ENCODE data around the gene COX6A1. TPM values are rescaled to one million over a fixed set of nuclear protein-coding genes. Genes with fewer than 3 reads are reported as not detected.

Gene COX6A1
- total and polyA plus RNA-seq, 2 of the 13 experiments (the other 11 are each of a cell fraction or from before 2014, with no cell fraction given): 542 to 673 TPM

DNA sequence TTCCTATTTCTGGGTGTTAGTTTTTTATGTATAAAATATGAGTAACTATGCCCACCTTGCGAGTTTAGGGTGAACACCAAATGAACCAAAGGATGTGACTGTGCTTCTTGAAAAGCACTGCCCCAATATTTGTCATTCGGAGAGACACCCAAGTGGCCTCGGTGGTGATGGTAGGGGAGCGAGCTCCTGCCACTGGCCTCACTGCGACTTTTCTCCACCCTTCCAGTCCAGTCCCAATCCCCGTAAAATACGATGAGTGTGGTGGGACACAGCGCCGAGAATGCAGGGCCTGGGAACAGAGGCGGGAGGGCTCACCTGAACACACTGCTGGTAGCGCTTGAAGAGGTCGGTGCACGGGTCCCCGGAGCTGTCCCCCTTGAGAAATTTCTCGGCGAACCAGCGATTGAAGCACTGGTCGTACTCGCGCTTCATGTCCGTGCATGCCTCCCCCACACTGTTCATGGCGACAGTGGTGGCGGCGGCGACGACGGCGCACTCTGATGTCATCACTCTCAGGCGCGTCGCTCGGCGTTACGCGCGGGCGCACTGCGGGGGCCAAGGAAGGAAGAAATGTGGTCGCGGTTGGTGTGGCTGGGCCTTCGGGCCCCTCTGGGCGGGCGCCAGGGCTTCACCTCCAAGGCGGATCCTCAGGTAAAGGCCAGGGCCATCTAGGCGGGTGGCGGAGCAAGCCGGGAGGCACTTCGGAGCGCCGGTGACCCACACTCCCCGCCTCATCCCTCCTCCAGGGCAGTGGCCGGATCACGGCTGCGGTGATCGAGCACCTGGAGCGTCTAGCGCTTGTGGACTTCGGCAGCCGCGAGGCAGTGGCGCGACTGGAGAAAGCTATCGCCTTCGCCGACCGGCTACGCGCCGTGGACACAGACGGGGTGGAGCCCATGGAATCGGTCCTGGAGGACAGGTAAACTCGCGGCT is 8.3 kb downstream of the COX6A1 start, which contains the start of the genes GATC and TRIAP1 (continued):
- TF ChIP-seq, protein P1, sequence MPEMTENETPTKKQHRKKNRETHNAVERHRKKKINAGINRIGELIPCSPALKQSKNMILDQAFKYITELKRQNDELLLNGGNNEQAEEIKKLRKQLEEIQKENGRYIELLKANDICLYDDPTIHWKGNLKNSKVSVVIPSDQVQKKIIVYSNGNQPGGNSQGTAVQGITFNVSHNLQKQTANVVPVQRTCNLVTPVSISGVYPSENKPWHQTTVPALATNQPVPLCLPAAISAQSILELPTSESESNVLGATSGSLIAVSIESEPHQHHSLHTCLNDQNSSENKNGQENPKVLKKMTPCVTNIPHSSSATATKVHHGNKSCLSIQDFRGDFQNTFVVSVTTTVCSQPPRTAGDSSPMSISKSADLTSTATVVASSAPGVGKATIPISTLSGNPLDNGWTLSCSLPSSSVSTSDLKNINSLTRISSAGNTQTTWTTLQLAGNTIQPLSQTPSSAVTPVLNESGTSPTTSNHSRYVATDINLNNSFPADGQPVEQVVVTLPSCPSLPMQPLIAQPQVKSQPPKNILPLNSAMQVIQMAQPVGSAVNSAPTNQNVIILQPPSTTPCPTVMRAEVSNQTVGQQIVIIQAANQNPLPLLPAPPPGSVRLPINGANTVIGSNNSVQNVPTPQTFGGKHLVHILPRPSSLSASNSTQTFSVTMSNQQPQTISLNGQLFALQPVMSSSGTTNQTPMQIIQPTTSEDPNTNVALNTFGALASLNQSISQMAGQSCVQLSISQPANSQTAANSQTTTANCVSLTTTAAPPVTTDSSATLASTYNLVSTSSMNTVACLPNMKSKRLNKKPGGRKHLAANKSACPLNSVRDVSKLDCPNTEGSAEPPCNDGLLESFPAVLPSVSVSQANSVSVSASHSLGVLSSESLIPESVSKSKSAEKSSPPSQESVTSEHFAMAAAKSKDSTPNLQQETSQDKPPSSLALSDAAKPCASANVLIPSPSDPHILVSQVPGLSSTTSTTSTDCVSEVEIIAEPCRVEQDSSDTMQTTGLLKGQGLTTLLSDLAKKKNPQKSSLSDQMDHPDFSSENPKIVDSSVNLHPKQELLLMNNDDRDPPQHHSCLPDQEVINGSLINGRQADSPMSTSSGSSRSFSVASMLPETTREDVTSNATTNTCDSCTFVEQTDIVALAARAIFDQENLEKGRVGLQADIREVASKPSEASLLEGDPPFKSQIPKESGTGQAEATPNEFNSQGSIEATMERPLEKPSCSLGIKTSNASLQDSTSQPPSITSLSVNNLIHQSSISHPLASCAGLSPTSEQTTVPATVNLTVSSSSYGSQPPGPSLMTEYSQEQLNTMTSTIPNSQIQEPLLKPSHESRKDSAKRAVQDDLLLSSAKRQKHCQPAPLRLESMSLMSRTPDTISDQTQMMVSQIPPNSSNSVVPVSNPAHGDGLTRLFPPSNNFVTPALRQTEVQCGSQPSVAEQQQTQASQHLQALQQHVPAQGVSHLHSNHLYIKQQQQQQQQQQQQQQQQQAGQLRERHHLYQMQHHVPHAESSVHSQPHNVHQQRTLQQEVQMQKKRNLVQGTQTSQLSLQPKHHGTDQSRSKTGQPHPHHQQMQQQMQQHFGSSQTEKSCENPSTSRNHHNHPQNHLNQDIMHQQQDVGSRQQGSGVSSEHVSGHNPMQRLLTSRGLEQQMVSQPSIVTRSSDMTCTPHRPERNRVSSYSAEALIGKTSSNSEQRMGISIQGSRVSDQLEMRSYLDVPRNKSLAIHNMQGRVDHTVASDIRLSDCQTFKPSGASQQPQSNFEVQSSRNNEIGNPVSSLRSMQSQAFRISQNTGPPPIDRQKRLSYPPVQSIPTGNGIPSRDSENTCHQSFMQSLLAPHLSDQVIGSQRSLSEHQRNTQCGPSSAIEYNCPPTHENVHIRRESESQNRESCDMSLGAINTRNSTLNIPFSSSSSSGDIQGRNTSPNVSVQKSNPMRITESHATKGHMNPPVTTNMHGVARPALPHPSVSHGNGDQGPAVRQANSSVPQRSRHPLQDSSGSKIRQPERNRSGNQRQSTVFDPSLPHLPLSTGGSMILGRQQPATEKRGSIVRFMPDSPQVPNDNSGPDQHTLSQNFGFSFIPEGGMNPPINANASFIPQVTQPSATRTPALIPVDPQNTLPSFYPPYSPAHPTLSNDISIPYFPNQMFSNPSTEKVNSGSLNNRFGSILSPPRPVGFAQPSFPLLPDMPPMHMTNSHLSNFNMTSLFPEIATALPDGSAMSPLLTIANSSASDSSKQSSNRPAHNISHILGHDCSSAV (CRISPR knock-in tag; IDR thresholded peaks at IDR 0.05; ENCODE audit: borderline replicate concordance): no peak
- TF ChIP-seq, protein P2, sequence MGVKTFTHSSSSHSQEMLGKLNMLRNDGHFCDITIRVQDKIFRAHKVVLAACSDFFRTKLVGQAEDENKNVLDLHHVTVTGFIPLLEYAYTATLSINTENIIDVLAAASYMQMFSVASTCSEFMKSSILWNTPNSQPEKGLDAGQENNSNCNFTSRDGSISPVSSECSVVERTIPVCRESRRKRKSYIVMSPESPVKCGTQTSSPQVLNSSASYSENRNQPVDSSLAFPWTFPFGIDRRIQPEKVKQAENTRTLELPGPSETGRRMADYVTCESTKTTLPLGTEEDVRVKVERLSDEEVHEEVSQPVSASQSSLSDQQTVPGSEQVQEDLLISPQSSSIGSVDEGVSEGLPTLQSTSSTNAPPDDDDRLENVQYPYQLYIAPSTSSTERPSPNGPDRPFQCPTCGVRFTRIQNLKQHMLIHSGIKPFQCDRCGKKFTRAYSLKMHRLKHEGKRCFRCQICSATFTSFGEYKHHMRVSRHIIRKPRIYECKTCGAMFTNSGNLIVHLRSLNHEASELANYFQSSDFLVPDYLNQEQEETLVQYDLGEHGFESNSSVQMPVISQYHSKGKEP (CRISPR knock-in tag; IDR thresholded peaks at IDR 0.05): peak; percentile 44; the same call in 1 of the 2 replicates
- TF ChIP-seq, protein P3, sequence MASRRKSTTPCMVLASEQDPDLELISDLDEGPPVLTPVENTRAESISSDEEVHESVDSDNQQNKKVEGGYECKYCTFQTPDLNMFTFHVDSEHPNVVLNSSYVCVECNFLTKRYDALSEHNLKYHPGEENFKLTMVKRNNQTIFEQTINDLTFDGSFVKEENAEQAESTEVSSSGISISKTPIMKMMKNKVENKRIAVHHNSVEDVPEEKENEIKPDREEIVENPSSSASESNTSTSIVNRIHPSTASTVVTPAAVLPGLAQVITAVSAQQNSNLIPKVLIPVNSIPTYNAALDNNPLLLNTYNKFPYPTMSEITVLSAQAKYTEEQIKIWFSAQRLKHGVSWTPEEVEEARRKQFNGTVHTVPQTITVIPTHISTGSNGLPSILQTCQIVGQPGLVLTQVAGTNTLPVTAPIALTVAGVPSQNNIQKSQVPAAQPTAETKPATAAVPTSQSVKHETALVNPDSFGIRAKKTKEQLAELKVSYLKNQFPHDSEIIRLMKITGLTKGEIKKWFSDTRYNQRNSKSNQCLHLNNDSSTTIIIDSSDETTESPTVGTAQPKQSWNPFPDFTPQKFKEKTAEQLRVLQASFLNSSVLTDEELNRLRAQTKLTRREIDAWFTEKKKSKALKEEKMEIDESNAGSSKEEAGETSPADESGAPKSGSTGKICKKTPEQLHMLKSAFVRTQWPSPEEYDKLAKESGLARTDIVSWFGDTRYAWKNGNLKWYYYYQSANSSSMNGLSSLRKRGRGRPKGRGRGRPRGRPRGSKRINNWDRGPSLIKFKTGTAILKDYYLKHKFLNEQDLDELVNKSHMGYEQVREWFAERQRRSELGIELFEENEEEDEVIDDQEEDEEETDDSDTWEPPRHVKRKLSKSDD (CRISPR knock-in tag; IDR thresholded peaks at IDR 0.05; ENCODE audit: low read depth): peak; percentile 99
- TF ChIP-seq, protein P4, sequence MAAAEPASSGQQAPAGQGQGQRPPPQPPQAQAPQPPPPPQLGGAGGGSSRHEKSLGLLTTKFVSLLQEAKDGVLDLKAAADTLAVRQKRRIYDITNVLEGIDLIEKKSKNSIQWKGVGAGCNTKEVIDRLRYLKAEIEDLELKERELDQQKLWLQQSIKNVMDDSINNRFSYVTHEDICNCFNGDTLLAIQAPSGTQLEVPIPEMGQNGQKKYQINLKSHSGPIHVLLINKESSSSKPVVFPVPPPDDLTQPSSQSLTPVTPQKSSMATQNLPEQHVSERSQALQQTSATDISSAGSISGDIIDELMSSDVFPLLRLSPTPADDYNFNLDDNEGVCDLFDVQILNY (CRISPR knock-in tag; conservative IDR thresholded peaks at IDR 0.05): peak; percentile 73
- TF ChIP-seq ZNF547 (CRISPR knock-in tag; IDR thresholded peaks at IDR 0.05): peak; percentile 52; the same call in 1 of the 2 replicates
- TF ChIP-seq MTA1 (CRISPR knock-in tag; IDR thresholded peaks at IDR 0.05; ENCODE audit: borderline replicate concordance): peak; percentile 92; the same call in 1 of the 2 replicates
- peak; percentile 16; the same call in 1 of the 2 replicates for TF ChIP-seq JUND (CRISPR knock-in tag; IDR thresholded peaks at IDR 0.05)
- TF ChIP-seq ZBTB8A (CRISPR knock-in tag; IDR thresholded peaks at IDR 0.05; ENCODE audit: borderline replicate concordance, low read depth): 0 out of 2 replicates have a peak, but pooled peaks have one; percentile 70
- peak; percentile 45; the same call in 1 of the 2 replicates for TF ChIP-seq CCDC6 (CRISPR knock-in tag; IDR thresholded peaks at IDR 0.05)

All from HepG2 (cell line).